Measurements from ENCODE around the gene PRKAR1B.

DNA sequence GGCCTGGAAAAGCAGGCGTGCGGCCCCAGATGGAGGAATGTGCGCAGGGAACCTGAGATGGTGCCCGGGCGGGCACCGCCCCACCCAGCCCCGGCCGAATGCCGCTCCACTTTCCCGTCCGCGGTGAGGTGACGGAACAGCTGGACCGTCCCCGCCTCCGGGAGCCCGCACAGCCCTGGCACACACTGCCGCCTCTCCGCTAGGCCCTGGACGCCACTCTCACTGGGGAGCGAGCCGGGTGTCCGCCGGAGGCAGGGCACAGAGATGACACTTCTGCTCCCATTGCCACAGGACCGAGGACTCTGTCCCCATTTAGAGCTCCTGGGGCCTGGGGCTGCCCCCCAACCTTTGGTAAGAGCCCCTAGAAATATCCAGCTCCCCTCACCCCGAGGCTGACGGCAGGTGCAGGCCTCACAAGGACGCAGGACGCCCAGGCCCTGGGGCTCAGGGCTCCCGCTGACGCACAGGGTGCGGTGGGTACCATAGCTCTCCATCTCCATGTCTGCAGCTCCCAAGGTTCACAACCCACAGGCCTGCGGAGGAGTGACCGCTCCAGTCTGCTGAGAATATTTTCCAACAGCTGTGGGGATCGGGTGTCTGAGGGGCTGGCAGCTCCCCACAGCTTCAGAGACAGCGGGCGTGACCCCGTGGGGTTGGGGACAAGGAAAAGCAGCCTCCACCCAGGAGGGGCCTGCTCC is 155.2 kb downstream of the PRKAR1B start:
- TF ChIP-seq, protein P1, sequence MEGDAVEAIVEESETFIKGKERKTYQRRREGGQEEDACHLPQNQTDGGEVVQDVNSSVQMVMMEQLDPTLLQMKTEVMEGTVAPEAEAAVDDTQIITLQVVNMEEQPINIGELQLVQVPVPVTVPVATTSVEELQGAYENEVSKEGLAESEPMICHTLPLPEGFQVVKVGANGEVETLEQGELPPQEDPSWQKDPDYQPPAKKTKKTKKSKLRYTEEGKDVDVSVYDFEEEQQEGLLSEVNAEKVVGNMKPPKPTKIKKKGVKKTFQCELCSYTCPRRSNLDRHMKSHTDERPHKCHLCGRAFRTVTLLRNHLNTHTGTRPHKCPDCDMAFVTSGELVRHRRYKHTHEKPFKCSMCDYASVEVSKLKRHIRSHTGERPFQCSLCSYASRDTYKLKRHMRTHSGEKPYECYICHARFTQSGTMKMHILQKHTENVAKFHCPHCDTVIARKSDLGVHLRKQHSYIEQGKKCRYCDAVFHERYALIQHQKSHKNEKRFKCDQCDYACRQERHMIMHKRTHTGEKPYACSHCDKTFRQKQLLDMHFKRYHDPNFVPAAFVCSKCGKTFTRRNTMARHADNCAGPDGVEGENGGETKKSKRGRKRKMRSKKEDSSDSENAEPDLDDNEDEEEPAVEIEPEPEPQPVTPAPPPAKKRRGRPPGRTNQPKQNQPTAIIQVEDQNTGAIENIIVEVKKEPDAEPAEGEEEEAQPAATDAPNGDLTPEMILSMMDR (conservative IDR thresholded peaks at IDR 0.05): no peak
- no peak for TF ChIP-seq EZH2 (IDR thresholded peaks at IDR 0.05; ENCODE audit: low read depth)

Data from PC-9 (cell line).